Neural progenitor cell (in vitro differentiated cells): ENCODE measurements around the gene TBC1D13.

ENCODE experiments used
- CTCF ChIP-seq: fragments of 200-600 bp; sonication (generic); IDR thresholded peaks from 2 replicates; pipeline ENCODE4 v1.5.1; 2017; ENCODE audit warnings: antibody characterized with exemption, mild to moderate bottlenecking
- EZH2 ChIP-seq: fragments of 200-600 bp; sonication (generic); IDR thresholded peaks from 2 replicates; pipeline ENCODE4 v1.6.1; 2017; ENCODE audit warnings: antibody characterized with exemption, mild to moderate bottlenecking, moderate library complexity
- EZH2phosphoT487 ChIP-seq: fragments of 200-600 bp; sonication (generic); IDR thresholded peaks from 2 replicates; pipeline ENCODE4 v1.6.1; 2017; ENCODE audit warnings: antibody characterized with exemption

GRCh38 chr9:128821584-128822406 is 34.7 kb downstream of the TBC1D13 start:
- no peak for TF ChIP-seq EZH2
- TF ChIP-seq CTCF = no peak
- no peak for TF ChIP-seq EZH2phosphoT487
